ENCODE data around the gene SIL1.

DNA sequence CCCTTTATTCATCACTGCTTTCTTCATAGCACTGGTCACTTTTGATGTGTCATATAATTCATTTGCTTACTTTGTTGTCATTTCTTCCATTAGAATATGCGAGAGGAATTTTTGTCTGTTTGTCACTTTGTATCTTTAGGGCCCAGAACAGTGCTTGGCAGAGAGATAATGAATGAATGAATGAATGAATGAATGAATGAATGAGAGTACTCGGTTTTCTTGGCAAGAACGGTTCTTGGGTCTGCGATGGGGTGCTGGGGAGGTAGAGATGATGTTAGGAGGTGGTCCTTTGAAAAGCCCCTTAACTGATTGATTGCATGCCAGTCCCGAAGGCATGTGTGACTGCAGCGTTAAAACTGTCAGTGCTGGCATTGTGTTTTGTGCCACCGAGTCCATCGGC is 270.6 kb downstream of the SIL1 start:
- TF ChIP-seq, protein P1, sequence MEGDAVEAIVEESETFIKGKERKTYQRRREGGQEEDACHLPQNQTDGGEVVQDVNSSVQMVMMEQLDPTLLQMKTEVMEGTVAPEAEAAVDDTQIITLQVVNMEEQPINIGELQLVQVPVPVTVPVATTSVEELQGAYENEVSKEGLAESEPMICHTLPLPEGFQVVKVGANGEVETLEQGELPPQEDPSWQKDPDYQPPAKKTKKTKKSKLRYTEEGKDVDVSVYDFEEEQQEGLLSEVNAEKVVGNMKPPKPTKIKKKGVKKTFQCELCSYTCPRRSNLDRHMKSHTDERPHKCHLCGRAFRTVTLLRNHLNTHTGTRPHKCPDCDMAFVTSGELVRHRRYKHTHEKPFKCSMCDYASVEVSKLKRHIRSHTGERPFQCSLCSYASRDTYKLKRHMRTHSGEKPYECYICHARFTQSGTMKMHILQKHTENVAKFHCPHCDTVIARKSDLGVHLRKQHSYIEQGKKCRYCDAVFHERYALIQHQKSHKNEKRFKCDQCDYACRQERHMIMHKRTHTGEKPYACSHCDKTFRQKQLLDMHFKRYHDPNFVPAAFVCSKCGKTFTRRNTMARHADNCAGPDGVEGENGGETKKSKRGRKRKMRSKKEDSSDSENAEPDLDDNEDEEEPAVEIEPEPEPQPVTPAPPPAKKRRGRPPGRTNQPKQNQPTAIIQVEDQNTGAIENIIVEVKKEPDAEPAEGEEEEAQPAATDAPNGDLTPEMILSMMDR (IDR thresholded peaks at IDR 0.05; ENCODE audit: extremely low read depth in 1 of 2, insufficient read depth in 1 of 2, low read depth in 1 of 2, low read length in 2 of 2), result no peak
- TF ChIP-seq EZH2 (IDR thresholded peaks at IDR 0.05; ENCODE audit: borderline replicate concordance, low read depth, low read length, severe bottlenecking) (no peak), FOS (IDR thresholded peaks at IDR 0.05; ENCODE audit: borderline replicate concordance, insufficient read depth, low read length) (no peak), GATA2 (IDR thresholded peaks at IDR 0.05; ENCODE audit: insufficient read depth, insufficient read length, low read depth, low read length) (no peak), POLR2A (IDR thresholded peaks at IDR 0.05; ENCODE audit: low read depth, low read length) (no peak), JUN (IDR thresholded peaks at IDR 0.05; ENCODE audit: borderline replicate concordance, insufficient read depth, insufficient read length, low read depth) (no peak)
- TF ChIP-seq, protein P2, sequence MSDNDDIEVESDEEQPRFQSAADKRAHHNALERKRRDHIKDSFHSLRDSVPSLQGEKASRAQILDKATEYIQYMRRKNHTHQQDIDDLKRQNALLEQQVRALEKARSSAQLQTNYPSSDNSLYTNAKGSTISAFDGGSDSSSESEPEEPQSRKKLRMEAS (IDR thresholded peaks at IDR 0.05; ENCODE audit: insufficient read depth, insufficient read length), result no peak
